Measurements from ENCODE around the gene STX12.
"Not testable (repeated sequence)": the region's sequence is repeated elsewhere in the genome, so short reads cannot be mapped to it uniquely, and the experiment has no call there.

The STX12 gene

DNA sequence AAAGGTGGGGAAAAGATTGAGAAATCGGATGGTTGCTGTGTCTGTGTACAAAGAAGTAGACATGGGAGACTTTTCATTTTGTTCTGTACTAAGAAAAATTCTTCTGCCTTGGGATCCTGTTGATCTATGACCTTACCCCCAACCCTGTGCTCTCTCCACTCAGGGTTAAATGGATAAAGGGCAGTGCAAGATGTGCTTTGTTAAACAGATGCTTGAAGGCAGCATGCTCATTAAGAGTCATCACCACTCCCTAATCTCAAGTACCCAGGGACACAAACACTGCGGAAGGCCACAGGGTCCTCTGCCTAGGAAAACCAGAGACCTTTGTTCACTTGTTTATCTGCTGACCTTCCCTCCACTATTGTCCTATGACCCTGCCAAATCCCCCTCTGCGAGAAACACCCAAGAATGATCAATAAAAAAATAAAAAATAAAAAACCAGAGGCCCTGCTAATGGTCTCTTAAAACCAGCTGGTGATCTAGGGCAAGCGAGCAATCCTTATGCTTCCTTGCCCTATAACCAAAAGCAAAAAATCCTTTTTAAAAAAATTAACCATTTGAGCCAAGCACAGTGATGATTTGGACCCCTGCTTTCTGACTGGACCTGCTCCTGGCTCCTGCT lies 56.4 kb downstream of the STX12 start:
- DNase-seq = not testable (repeated sequence)

GRCh38 chr1:27830621-27831440 lies 57.8 kb downstream of the STX12 start, which contains the start of gene PPP1R8:
Gene PPP1R8 (plus strand): TSS chr1:27830782. CDS start chr1:27830836, 54 bp downstream.
- peak; percentile 59 to 94 (median 90) for DNase-seq

DNA sequence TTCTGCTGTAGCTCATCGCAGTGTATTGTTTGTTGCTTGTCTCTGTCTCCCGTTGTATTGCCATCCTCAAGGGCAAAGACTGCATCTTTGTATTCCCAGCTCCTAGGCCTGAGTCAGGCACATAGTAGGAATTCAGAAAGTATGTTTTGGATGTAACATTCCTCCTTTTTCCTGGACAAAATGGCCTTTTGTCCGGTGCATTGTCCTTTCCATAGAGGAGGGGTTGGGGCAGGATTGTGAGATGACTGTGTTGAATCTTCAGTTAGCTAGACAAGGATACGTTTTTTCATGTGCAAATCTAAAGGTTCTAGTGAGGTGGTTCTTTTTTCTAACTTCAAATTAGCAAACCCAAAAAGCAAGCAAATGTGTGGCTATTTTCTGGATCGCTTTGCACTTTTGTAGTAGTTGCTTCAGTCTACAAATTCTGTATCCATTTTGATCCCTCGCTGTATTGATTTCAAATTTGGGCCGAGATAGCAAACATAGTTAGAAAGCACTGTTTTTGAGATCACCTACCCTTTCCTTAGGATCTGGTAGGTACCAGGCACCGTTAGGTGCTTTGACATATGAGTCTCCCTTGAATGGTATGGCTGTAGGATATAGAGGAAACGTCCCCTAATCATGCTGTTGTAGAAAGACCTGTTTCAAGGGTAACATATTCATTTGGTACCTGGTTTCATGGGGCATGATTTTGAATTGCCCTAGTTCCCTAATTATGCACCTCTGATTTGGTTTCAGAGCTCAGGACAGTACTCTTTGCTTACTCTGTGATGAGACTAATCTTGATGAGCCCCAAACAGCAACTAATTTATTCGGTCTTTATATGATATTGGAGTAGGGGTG lies 58.8 kb downstream of the STX12 start:
- DNase-seq = no peak

DNA sequence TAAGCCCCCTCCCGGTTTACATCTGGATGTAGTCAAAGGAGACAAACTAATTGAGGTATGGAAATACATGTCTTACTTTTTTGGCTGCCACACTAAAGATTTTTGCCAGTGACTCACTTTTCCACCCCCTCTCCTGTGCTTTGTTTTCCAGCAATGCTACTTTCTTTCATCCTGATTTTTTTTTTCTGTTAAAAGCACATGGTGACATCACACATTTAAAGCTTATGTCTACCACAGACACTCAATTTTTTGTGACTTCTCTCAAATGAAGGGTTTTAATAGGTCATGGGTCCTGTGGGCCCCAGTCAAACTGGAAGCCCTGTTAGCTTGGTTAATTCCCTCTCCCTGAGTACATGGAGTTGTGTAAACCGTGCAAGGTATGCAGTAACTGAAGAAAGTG lies 59.7 kb downstream of the STX12 start:
- no peak for DNase-seq

GRCh38 chr1:27833470-27833869 lies 60.5 kb downstream of the STX12 start:
- DNase-seq = no peak

DNA sequence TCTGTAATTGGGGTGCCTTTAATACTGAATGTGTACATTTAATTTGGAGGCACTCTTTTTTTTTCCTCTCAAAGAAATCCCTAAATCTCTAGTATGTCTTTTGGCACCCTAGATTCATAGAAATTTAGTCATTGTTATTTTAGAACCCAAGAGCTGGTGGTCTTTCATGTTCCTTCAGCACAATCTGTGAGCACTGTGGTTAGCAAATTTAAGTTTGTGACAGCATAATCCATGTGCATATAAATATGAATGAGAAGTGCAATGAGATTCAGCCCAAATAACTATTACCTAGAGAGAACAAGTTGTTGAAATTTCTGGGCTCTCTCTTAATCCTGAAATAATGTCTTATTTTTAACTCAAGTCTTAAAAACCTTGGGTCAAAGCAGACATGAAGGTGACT lies 62.0 kb downstream of the STX12 start:
- no peak for DNase-seq

DNA sequence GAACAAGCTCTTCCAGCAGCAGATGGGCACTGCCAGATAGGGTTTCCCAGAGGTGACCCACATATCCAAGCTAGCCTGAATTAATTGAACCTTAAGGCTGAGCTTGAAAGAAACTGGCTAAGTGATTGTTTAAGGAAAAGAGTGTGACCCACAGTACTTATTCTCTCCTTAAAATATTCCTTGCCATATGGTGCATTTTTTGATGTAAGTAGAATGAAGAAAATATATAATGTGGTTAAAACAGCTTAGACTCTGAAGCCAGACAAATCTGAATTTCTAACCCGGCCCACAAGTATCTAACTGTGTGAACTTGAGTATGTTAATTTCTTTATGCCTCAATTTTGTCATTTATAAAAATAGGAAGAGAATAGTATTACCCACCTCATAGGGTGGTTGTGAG lies 62.5 kb downstream of the STX12 start:
- no peak for DNase-seq

DNA sequence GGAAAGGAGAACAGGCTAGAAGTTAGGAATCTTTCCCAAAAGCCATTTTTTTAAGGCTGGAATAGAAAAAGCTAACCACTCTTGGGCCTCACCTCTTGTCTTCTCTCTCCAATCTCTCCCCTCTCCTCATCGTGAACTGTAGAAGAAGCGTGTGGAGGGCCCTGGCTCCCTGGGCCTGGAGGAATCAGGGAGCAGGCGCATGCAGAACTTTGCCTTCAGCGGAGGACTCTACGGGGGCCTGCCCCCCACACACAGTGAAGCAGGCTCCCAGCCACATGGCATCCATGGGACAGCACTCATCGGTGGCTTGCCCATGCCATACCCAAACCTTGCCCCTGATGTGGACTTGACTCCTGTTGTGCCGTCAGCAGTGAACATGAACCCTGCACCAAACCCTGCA lies 76.9 kb downstream of the STX12 start:
- no peak for DNase-seq

GRCh38 chr1:27855085-27855484 lies 82.1 kb downstream of the STX12 start:
- DNase-seq = no peak

DNA sequence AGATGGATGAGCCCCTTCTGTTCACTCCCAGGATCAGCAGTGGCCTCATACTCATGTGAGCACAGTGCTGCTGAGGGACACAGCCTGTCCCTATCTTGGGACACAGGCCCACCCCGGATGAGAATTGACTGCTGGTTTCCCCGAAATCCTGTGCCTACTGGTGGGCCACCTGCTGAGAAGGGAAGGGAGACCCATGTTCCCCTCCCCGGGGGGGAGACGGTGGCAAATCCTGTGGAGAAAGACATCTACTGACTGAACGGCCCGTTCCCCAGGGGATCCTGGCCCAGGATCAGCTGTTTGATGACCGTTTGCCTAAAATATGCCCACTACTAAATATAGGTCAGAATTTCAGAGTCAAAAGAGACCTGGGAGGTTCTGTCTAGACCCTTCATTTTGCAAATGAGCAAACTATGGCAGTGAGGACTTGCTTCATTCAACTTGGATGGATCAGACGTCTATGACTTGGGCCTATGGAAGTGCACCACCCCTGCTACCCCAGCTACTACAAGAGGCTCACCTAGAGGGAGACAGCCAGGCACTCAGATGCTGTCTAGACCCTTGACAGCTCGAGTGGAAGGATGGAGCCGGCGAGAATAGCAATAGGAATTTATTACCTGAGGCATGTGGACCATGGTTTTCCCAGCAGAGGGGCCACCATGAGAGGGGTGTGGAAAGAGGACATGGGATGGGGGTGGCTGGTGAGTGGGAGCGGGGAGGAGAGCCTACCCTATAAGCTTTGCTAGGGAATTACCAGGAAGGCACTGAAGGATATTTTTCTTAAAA lies 83.7 kb downstream of the STX12 start:
- DNase-seq = no peak

GRCh38 chr1:27857552-27857951 lies 84.5 kb downstream of the STX12 start:
- not testable (repeated sequence) for DNase-seq

GRCh38 chr1:27858072-27858948 lies 85.3 kb downstream of the STX12 start:
- DNase-seq = peak in 54 of 58 donors; percentile 16 to 89 (median 68)

DNA sequence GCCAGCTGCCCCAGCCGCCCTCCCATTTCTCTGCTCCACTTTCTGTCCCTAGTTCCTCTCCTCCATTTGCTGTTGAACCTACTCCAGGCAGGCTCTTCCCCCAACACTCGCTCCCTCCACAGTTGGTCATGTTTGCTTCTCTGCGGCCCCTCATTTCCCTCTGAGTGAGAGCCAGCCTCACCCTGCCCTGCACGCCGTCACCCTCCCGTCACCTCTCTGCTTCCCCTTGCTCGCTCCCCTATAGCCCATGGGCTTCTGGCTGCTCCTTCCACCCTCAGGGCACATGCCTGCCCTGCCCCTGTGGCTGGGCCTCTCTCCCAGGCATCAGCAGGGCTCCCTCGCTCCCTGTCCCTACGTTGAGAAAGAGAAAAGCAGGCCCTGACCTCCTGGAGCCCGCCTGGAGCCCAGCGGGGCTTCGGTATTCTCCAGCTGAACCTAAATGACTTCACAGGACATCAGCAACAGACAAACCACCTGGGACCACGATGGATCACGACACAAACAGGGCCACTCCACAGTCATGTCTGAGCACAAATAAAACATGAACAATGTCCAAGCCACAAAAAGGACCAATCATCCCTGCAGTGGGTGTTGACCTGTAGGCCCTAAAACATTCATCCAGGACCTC lies 86.0 kb downstream of the STX12 start:
- no peak for DNase-seq

DNA sequence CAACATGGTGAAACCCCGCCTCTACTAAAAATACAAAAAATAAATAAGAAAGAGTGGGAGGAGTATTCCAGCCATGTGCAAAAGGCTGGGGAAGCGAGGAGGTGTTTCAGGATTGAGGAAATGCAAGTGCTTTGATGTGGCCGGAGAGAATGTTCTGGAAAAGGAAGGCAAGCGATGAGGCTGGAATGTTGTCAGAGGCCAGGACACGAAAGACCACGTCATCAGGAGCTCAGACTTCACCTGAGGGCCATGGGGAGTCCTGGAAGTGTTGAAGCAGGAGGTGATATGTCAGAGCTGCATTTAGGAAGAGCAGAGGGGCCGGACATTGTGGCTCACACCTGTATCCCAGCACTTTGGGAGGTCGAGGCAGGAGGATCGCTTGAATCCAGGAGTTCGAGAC lies 88.4 kb downstream of the STX12 start:
- no peak for DNase-seq

DNA sequence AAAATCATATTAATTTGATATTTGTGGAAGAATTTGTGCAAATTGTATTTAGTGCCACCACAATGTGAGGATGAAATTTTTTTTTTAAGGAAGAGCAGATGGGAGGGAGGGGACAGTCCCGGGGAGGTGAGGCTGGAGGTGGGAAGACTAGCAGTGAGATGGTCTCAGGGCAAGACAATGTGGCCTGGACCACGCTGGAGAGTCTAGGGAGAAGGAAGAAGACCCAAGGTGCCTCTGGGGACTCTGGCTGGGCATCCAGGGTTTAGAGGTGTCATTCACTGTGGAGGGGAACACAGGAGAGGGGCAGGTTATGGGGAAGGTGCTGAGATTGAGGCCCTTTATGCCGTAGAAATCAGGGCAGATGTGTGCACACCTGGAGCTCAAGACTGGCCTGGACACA lies 89.0 kb downstream of the STX12 start:
- no peak for DNase-seq

DNA sequence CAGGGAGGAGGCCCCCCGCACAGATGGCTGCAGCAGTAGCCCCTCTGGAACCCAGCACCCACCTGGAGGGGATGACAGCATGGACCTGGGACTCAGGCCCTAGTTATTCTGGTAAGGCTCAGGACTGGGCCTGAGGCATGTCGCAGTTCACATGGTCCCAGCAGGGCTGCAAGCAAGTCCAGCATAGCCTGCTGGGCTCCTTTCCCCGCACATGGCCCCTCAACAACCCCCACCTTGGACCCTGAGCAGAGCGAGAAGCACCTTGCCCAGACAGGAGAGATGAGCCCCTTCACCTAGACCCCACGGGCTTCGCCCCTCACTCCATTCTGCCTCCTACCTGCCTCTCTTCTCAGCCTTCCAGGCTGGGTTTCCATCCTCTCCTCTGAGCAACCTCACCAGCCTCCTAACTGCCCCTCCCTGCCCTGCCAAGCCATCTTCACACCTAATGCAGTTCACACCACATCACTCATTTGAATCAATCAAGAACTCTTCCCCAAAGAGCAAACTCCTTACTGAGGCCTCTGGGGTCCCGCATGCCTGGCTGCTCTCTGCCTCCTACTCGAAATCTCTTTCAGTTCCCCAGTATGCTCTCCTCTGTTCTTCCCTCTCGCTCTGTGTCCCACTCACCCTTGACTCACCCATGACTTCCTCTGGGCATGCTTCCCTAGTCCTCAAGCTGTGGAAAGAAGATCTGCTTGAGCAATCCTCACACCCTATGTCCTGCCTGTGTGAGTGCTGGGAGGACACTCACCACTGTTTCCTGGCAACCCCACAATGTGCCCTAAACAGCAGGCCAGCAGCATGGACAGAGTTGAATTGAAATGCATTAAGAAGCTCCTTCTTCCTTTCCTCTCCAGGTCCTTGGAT lies 89.9 kb downstream of the STX12 start:
- peak in 13 of 58 donors; percentile 14 to 67 (median 30) for DNase-seq

DNA sequence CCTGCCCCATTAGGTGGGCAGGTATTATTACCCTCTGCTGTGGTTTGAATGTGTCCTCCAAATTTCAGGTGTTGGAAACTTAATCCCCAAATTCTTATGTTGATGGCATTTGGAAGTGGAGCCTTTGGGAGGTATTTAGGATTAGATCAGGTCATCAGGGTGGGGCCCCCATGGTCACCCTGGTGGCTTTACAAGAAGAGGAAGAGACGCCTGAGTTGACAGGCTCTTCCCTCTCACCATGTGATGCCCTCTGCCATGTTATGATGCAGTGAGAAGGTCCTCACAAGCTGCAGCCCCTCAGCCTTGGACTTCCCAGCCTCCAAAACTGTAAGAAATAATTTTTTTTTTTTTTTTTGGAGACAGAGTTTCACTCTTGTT lies 90.5 kb downstream of the STX12 start:
- no peak for DNase-seq

DNA sequence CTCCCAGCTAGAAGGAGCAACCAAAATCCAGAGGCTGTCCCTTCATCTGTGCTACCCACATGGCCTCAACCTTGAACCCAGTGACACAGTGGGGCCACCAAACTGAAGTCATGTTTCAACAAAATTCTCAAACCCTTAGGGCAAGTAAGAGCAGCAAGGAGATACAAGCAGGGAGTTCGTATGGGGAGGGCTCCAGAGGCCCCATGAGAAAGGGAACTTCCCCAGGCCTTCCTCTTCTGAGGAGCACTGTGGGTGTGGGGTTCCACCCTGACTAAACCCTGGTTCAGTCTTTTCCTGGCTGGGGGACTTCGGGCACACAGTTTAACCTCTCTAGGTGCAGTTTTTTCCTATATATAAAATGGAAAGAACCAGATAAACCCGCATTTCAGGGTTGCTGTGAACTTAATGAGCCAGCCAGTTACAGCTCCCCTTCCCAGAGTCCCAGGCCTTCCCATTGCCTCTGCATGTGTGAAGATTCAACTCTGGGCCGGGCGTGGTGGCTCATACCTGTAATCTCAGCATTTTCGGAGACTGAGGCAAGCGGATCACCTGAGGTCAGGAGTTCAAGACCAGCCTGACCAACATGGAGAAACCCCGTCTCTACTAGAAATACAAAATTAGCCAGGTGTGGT lies 91.4 kb downstream of the STX12 start:
- DNase-seq = peak in 1 of 58 donors; percentile 26

Measured in anterior cingulate cortex (tissue), 58 donors.